Spinal cord (tissue), 4 donors: ENCODE results near the gene CRYL1. TPM values are rescaled to one million over a fixed set of nuclear protein-coding genes. Genes with fewer than 3 reads are reported as not detected.

Experiments
- polyA plus RNA-seq, 2 donors: library from polyadenylated mRNA; unstranded; fragments of 120-200 nt; gene quantifications; one replicate each; pipeline ENCODE4 v1.2.1, GENCODE V29; 2013; ENCODE audit not compliant: insufficient read length in 2 of 2
- small RNA-seq: library from RNA; depleted of rRNA; stranded (forward); fragments of <200 nt; gene quantifications from one replicate; pipeline ENCODE3, GENCODE V24; 2014; ENCODE audit warnings: low replicate concordance
- total RNA-seq, 2 donors: library from RNA; depleted of rRNA in 1 of 2; stranded (reverse); fragments of 120-200 nt in 1 of 2; fragments of >200 nt in 1 of 2; gene quantifications; one replicate each; pipeline versions ENCODE4 v1.2.3 to v1.2.4, GENCODE V29; 2013 to 2014

Gene CRYL1
- total and polyA plus RNA-seq, 4 donors, result 43.9 to 60.0 (median 52.6) TPM

Small RNA genes within 50 kb of the gene (small RNA-seq; reads per million reads assigned to genes)
- not detected for gene MIR4499

Other genes with a start within 250 kb of the CRYL1 start
- 10 to 100 TPM; 30.4 to 31.6 TPM for gene IFT88, start 41.3 kb upstream of the CRYL1 start, total RNA-seq
- 10 to 100 TPM; 23.1 to 25.1 TPM for gene IFT88, start 41.3 kb upstream of the CRYL1 start, polyA plus RNA-seq
- 10 to 100 TPM; 19.8 to 30.2 TPM for gene IL17D, start 177.8 kb upstream of the CRYL1 start, total RNA-seq
- 10 to 100 TPM; 76.7 to 94.7 TPM for gene IL17D, start 177.8 kb upstream of the CRYL1 start, polyA plus RNA-seq
- gene EEF1AKMT1, start 248.1 kb upstream of the CRYL1 start, total RNA-seq, result 10 to 100 TPM; 13.1 to 18.6 TPM
- gene EEF1AKMT1, start 248.1 kb upstream of the CRYL1 start, polyA plus RNA-seq, result 10 to 100 TPM; 18.2 to 20.8 TPM